HL-60 (cell line): Measurements from ENCODE around the gene MDP1.

Source experiments
- GABPA ChIP-seq: IDR thresholded peaks from 2 replicates; pipeline ENCODE4 v1.6.1; 2012; ENCODE audit warnings: low read depth
- POLR2AphosphoS5 ChIP-seq: IDR thresholded peaks from 2 replicates; pipeline ENCODE4 v1.6.1; 2012; ENCODE audit warnings: low read depth
- SPI1 ChIP-seq: IDR thresholded peaks from 2 replicates; pipeline ENCODE4 v1.6.1; 2012; ENCODE audit warnings: low read depth, mild to moderate bottlenecking, borderline replicate concordance
- TF ChIP-seq, protein P1 (sequence below): IDR thresholded peaks from one replicate; pipeline ENCODE4 v1.5.1; 2011; ENCODE audit warnings: low read length, control low read depth, inconsistent platforms; ENCODE audit not compliant: insufficient read depth
- TF ChIP-seq, protein P2 (sequence below): IDR thresholded peaks from 2 replicates; pipeline ENCODE4 v1.6.1; 2012; ENCODE audit warnings: low read depth; ENCODE audit not compliant: insufficient replicate concordance

DNA sequence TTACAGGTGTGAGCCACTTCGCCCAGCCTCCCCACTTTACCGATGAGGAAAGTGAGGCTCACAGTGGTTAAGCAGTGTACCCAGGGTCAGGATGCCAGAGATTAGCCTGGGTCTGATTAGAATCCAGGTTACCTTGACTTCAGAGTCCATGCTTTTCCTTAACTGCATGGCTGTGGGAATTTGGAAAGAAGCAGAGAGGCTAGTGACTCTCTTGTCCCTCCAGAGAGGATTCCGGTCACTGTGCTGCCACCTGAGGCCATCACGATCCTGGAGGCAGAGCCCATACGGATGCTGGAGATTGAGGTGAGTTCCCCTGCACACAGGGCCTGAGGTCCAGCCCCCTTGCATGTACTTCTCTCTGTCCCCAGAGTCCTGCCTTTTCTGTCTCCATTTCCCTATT, 39.3 kb downstream of the MDP1 start:
- TF ChIP-seq, protein P1, sequence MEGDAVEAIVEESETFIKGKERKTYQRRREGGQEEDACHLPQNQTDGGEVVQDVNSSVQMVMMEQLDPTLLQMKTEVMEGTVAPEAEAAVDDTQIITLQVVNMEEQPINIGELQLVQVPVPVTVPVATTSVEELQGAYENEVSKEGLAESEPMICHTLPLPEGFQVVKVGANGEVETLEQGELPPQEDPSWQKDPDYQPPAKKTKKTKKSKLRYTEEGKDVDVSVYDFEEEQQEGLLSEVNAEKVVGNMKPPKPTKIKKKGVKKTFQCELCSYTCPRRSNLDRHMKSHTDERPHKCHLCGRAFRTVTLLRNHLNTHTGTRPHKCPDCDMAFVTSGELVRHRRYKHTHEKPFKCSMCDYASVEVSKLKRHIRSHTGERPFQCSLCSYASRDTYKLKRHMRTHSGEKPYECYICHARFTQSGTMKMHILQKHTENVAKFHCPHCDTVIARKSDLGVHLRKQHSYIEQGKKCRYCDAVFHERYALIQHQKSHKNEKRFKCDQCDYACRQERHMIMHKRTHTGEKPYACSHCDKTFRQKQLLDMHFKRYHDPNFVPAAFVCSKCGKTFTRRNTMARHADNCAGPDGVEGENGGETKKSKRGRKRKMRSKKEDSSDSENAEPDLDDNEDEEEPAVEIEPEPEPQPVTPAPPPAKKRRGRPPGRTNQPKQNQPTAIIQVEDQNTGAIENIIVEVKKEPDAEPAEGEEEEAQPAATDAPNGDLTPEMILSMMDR: no peak
- TF ChIP-seq GABPA (no peak), POLR2AphosphoS5 (no peak), SPI1 (no peak)
- TF ChIP-seq, protein P2, sequence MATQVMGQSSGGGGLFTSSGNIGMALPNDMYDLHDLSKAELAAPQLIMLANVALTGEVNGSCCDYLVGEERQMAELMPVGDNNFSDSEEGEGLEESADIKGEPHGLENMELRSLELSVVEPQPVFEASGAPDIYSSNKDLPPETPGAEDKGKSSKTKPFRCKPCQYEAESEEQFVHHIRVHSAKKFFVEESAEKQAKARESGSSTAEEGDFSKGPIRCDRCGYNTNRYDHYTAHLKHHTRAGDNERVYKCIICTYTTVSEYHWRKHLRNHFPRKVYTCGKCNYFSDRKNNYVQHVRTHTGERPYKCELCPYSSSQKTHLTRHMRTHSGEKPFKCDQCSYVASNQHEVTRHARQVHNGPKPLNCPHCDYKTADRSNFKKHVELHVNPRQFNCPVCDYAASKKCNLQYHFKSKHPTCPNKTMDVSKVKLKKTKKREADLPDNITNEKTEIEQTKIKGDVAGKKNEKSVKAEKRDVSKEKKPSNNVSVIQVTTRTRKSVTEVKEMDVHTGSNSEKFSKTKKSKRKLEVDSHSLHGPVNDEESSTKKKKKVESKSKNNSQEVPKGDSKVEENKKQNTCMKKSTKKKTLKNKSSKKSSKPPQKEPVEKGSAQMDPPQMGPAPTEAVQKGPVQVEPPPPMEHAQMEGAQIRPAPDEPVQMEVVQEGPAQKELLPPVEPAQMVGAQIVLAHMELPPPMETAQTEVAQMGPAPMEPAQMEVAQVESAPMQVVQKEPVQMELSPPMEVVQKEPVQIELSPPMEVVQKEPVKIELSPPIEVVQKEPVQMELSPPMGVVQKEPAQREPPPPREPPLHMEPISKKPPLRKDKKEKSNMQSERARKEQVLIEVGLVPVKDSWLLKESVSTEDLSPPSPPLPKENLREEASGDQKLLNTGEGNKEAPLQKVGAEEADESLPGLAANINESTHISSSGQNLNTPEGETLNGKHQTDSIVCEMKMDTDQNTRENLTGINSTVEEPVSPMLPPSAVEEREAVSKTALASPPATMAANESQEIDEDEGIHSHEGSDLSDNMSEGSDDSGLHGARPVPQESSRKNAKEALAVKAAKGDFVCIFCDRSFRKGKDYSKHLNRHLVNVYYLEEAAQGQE: no peak
